NCI-H748 treated with DMSO at 0.1 percent for 48 hours (cell line): Measurements from ENCODE around the gene CENPW.

Experiments used
- DNase-seq: peaks from one replicate; lab custom pipeline; 2025; lab: John Stamatoyannopoulos, UW

Gene CENPW

GRCh38 chr6:126374372-126374771 is 34.5 kb downstream of the CENPW start:
- no peak for DNase-seq

GRCh38 chr6:126376682-126377081 is 36.8 kb downstream of the CENPW start:
- no peak for DNase-seq

GRCh38 chr6:126377594-126378153 is 37.8 kb downstream of the CENPW start:
- no peak for DNase-seq

GRCh38 chr6:126380072-126380583 is 40.2 kb downstream of the CENPW start:
- DNase-seq = no peak

GRCh38 chr6:126381498-126381897 is 41.6 kb downstream of the CENPW start:
- DNase-seq = no peak

GRCh38 chr6:126383203-126383602 is 43.3 kb downstream of the CENPW start:
- DNase-seq = no peak

- no peak for DNase-seq
These were observed 45.6 kb downstream of the CENPW start for GRCh38 chr6:126385536-126385935.

- DNase-seq = no peak
These were observed 48.2 kb downstream of the CENPW start for GRCh38 chr6:126388104-126388598.

- no peak for DNase-seq
These were observed 56.2 kb downstream of the CENPW start for GRCh38 chr6:126396131-126396530.
